CD1c-positive myeloid dendritic cell (primary cell): ENCODE data around the gene PADI6.
A peak's percentile ranks its signal among the peaks of the same experiment; 100 is the strongest.

Experiments used
- DNase-seq: peaks from one replicate; pipeline ENCODE4 v3.0.0-alpha.2; 2016; ENCODE audit errors: extremely low spot score

The PADI6 gene

GRCh38 chr1:17434016-17434415, 62.0 kb downstream of the PADI6 start:
- DNase-seq: no peak

GRCh38 chr1:17434601-17435000, 62.6 kb downstream of the PADI6 start:
- DNase-seq: no peak

- DNase-seq: no peak
These were observed 64.6 kb downstream of the PADI6 start for GRCh38 chr1:17436380-17437174.

GRCh38 chr1:17437260-17437579, 65.2 kb downstream of the PADI6 start:
- no peak for DNase-seq

GRCh38 chr1:17437580-17438317, 65.8 kb downstream of the PADI6 start:
- peak; percentile 72 for DNase-seq

- peak; percentile 94 for DNase-seq
These were observed 66.6 kb downstream of the PADI6 start for GRCh38 chr1:17438318-17439249.

- DNase-seq: peak; percentile 85
These were observed 67.5 kb downstream of the PADI6 start, which contains the start of gene RCC2 for GRCh38 chr1:17439250-17440073. TSS of gene RCC2 (minus strand) at chr1:17439677. CDS start at chr1:17438514, 1,163 bp downstream.

- no peak for DNase-seq
These were observed 68.3 kb downstream of the PADI6 start for GRCh38 chr1:17440074-17440826.

- DNase-seq: no peak
These were observed 68.8 kb downstream of the PADI6 start for GRCh38 chr1:17440827-17441168.

- DNase-seq: no peak
These were observed 69.4 kb downstream of the PADI6 start for GRCh38 chr1:17441265-17441992.

GRCh38 chr1:17441993-17442357, 70.0 kb downstream of the PADI6 start:
- DNase-seq: no peak

- DNase-seq: no peak
These were observed 70.8 kb downstream of the PADI6 start for GRCh38 chr1:17442841-17443240.

GRCh38 chr1:17447501-17447992, 75.6 kb downstream of the PADI6 start:
- no peak for DNase-seq
